Suprapubic skin (tissue), 3 donors: ENCODE data around the gene ACAP3.

Experiments used
- CTCF ChIP-seq, 2 donors: fragments of 200-600 bp in 1 of 2; fragments of 450-650 bp in 1 of 2; sonication (generic) in 1 of 2; IDR thresholded peaks; one replicate each; pipeline ENCODE4 v1.5.1; 2016 to 2019; ENCODE audit warnings: antibody characterized with exemption in 2 of 2, mild to moderate bottlenecking in 1 of 2, moderate library complexity in 1 of 2
- POLR2A ChIP-seq, 2 donors: fragments of 450-650 bp; IDR thresholded peaks; one replicate each; pipeline ENCODE4 v1.6.1; 2017; ENCODE audit warnings: antibody characterized with exemption in 2 of 2, mild to moderate bottlenecking in 2 of 2, moderate library complexity in 2 of 2

GRCh38 chr1:1306070-1306660 is 1.6 kb downstream of the ACAP3 start:
- no peak for TF ChIP-seq POLR2A (IDR thresholded peaks at IDR 0.05)
- no peak for TF ChIP-seq CTCF (IDR thresholded peaks at IDR 0.05)
